MCF 10A (cell line): ENCODE results near the gene RHOXF2B. TPM values are rescaled to one million over a fixed set of nuclear protein-coding genes. Genes with fewer than 3 reads are reported as not detected.
"Not testable (repeated sequence)": the region's sequence is repeated elsewhere in the genome, so short reads cannot be mapped to it uniquely, and the experiment has no call there.

Source experiments
- BruUV-seq: library from RNA; stranded (reverse); fragments of 400-500 nt; replicated peaks from 2 replicates; lab custom pipeline; 2021; lab: Mats Ljungman, UMichigan
- CTCF ChIA-PET: fragments of 300-600 bp; sonication (Branson Sonifier 250); formaldehyde crosslinking; extraction: SDS; loops from one replicate; lab custom pipeline; 2021; ENCODE audit warnings: antibody characterized with exemption, inconsistent platforms; lab: Yijun Ruan, JAX
- POLR2A ChIA-PET: fragments of 300-600, 350-650 bp; sonication (Branson Sonifier 250); formaldehyde crosslinking; extraction: SDS; loops from one replicate; lab custom pipeline; 2020; ENCODE audit warnings: antibody characterized with exemption, inconsistent platforms; lab: Yijun Ruan, JAX
- DNase-seq: peaks from one replicate; pipeline ENCODE4 v3.0.0-alpha.2; 2018; ENCODE audit not compliant: unreplicated experiment
- H3K27ac Mint-ChIP-seq: one replicate; pipeline ENCODE4 v1.8.0; 2022; ENCODE audit warnings: mild to moderate bottlenecking, low read depth, mixed read lengths; ENCODE audit not compliant: unreplicated experiment
- H3K27me3 Mint-ChIP-seq: one replicate; pipeline ENCODE4 v1.8.0; 2022; ENCODE audit warnings: mixed read lengths; ENCODE audit not compliant: insufficient read depth, unreplicated experiment
- H3K36me3 Mint-ChIP-seq: one replicate; pipeline ENCODE4 v1.8.0; 2022; ENCODE audit warnings: mild to moderate bottlenecking, moderate library complexity, mixed read lengths; ENCODE audit not compliant: insufficient read depth, unreplicated experiment
- H3K4me1 Mint-ChIP-seq: one replicate; pipeline ENCODE4 v1.8.0; 2022; ENCODE audit warnings: mixed read lengths; ENCODE audit not compliant: insufficient read depth, unreplicated experiment
- H3K4me3 Mint-ChIP-seq: one replicate; pipeline ENCODE4 v1.8.0; 2022; ENCODE audit warnings: mild to moderate bottlenecking, moderate library complexity, mixed read lengths; ENCODE audit not compliant: unreplicated experiment
- H3K9me3 Mint-ChIP-seq: one replicate; pipeline ENCODE4 v1.8.0; 2022; ENCODE audit warnings: mixed read lengths; ENCODE audit not compliant: unreplicated experiment
- intact Hi-C: fragments of 100-400 bp; cut with micrococcal nuclease; formaldehyde crosslinking; loops from 2 replicates; pipeline ENCODE4 v1.14.1; 2022
- total RNA-seq: library from RNA; stranded (reverse); gene quantifications from 2 replicates; pipeline ENCODE4 v1.2.3, GENCODE V29; 2022
- TF ChIP-seq, protein P1 (sequence below): fragments of 200-600 bp; IDR thresholded peaks from one replicate; pipeline ENCODE4 v1.8.0; 2022; ENCODE audit warnings: antibody characterized with exemption, mild to moderate bottlenecking; ENCODE audit not compliant: unreplicated experiment

RHOXF2B gene
- total RNA-seq, 1 experiment from 2014 or later, result not detected

DNA sequence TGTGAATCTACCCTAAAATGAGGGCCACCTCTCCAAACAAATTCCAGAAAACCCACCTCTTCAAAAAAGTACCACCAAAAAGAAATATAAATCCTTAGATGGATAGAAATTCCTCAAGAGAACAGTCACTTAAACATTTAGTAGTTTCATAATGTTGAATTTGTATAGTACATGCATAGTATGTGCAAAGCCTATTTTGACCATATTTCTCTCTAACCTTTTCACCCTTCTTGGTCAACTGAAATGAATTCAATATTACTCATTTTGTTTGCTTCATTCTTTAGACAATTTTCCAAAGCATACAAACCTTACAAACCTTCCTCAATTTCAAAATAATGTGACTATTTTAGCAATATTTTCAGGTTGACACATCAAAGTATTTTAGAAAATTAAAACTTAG, 34.1 kb upstream of the RHOXF2B start:
- CTCF ChIA-PET, result no interaction called here
- Mint-ChIP-seq H3K4me3 (no peak overlapping the region), H3K4me1 (no peaks in the 10 kb centered on the region), H3K9me3 (no peaks in the 10 kb centered on the region), H3K36me3 (no peaks in the 10 kb centered on the region), H3K27me3 (no peaks in the 10 kb centered on the region), H3K27ac (no peak overlapping the region)
- TF ChIP-seq, protein P1, sequence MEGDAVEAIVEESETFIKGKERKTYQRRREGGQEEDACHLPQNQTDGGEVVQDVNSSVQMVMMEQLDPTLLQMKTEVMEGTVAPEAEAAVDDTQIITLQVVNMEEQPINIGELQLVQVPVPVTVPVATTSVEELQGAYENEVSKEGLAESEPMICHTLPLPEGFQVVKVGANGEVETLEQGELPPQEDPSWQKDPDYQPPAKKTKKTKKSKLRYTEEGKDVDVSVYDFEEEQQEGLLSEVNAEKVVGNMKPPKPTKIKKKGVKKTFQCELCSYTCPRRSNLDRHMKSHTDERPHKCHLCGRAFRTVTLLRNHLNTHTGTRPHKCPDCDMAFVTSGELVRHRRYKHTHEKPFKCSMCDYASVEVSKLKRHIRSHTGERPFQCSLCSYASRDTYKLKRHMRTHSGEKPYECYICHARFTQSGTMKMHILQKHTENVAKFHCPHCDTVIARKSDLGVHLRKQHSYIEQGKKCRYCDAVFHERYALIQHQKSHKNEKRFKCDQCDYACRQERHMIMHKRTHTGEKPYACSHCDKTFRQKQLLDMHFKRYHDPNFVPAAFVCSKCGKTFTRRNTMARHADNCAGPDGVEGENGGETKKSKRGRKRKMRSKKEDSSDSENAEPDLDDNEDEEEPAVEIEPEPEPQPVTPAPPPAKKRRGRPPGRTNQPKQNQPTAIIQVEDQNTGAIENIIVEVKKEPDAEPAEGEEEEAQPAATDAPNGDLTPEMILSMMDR, result no peak
- POLR2A ChIA-PET, result no interaction called here
- DNase-seq, result no peak
- BruUV-seq, result no TSS peak
- intact Hi-C loops, result no loop called here

DNA sequence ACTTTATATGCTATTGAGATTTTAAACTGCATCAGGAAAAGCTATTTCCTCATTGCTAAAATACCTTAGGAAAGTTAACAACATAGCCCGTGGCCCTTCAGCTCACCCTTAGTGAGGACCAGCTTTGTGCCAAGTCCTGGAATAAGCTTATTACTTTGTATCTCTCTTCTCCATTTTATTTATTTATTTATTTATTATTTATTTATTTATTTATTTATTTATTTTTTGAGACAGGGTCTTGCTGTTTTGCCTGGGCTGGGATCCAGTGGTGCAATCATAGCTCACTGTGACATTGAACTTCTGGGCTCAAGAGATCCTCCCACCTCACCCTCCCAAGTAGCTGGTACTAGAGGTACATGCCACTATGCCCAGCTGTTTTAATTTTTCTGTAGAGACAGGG, 31.9 kb upstream of the RHOXF2B start:
- POLR2A ChIA-PET, result no interaction called here
- TF ChIP-seq, protein P1, result no peak
- no peaks in the 10 kb centered on the region for H3K36me3 Mint-ChIP-seq
- intact Hi-C loops, result no loop called here
- CTCF ChIA-PET, result no interaction called here
- BruUV-seq, result no TSS peak
- H3K9me3 Mint-ChIP-seq, result peaks cover 8% of the 10 kb centered on the region
- no peak for DNase-seq
- no peak overlapping the region for H3K4me3 Mint-ChIP-seq
- no peaks in the 10 kb centered on the region for H3K4me1 Mint-ChIP-seq
- H3K27me3 Mint-ChIP-seq, result peaks cover 10% of the 10 kb centered on the region
- H3K27ac Mint-ChIP-seq, result no peak overlapping the region

DNA sequence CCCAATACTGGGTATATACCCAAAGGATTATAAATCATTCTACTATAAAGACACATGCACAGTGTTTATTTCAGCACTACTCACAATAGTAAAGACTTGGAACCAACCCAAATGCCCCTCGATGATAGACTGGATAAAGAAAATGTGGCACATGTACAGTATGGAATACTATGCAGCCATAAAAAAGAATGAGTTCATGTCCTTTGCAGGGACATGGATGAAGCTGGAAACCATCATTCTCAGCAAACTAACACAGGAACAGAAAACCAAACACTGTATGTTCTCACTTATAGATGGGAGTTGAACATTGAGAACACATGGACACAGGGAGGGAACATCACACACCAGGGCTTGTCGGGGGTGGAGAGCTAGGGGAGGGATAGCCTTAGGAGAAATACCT, 27.2 kb upstream of the RHOXF2B start:
- H3K36me3 Mint-ChIP-seq, H3K27ac Mint-ChIP-seq, POLR2A ChIA-PET, H3K4me1 Mint-ChIP-seq, H3K4me3 Mint-ChIP-seq, H3K27me3 Mint-ChIP-seq, BruUV-seq, DNase-seq, CTCF ChIA-PET, intact Hi-C loops: not testable (repeated sequence)
- H3K9me3 Mint-ChIP-seq, result peaks cover 15% of the 10 kb centered on the region

DNA sequence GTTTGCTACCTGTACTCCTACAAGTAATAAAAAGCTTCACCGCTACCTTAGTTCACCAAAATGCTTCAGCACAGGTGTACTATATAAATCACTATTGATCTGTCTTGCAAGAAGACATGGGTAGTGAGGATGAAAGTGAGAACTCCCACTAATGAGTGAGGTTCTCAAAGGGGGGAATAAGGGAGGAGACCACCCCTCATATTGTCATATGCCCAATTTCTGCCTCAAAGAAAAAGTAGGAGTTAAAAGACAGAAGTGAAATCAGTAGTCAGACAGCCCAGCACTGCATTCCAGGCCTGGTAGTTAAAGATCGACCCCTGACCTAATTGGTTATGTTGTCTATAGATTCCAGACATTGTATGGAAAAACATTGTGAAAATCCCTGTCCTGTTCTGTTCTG, 23.6 kb upstream of the RHOXF2B start:
- H3K27me3 Mint-ChIP-seq, H3K36me3 Mint-ChIP-seq, BruUV-seq, H3K4me1 Mint-ChIP-seq, H3K4me3 Mint-ChIP-seq, CTCF ChIA-PET, DNase-seq, H3K27ac Mint-ChIP-seq, intact Hi-C loops: not testable (repeated sequence)
- POLR2A ChIA-PET, result interaction anchor here (0.6 kb wide), 1 partner anchor 1529 kb away, joined by 3 read pairs; no protein-coding TSS in a partner anchor
- peaks cover 15% of the 10 kb centered on the region for H3K9me3 Mint-ChIP-seq

DNA sequence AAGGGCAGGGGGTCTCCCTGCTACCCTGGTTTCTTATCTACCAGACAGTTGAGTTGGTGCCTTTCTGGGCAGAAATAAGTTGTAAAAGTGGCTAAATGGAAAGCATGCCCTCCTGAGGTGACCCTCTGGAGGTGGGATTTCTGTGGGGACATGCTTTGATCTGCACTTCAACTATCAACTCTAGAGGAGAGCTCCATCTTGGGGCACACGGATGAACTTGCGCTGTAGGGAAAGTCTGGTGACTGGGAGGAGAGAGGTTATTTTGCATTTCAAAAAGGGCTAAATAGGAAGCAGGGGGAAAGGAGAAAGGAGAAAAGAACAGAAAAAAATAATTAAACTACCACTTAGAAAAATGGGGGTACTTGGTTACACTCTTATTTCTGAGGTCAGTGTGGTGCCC, 12.7 kb upstream of the RHOXF2B start:
- Mint-ChIP-seq H3K4me3 (no peak overlapping the region), H3K27ac (no peak overlapping the region), H3K36me3 (no peaks in the 10 kb centered on the region), H3K4me1 (peaks cover 8% of the 10 kb centered on the region), H3K27me3 (peaks cover 56% of the 10 kb centered on the region), H3K9me3 (no peaks in the 10 kb centered on the region)
- CTCF ChIA-PET, result interaction anchor here (1.0 kb wide), 1 partner anchor 110 kb away, joined by 3 read pairs; no protein-coding TSS in a partner anchor
- POLR2A ChIA-PET, result no interaction called here
- TF ChIP-seq, protein P1, result no peak
- no TSS peak for BruUV-seq
- DNase-seq, result no peak
- intact Hi-C loops, result no loop called here
